ENCODE data around the gene APOB. TPM values are rescaled to one million over a fixed set of nuclear protein-coding genes. Genes with fewer than 3 reads are reported as not detected.
A peak's percentile ranks its signal among the peaks of the same experiment; 100 is the strongest.

Gene APOB
- total RNA-seq, 1 experiment from 2014 or later: not detected

DNA sequence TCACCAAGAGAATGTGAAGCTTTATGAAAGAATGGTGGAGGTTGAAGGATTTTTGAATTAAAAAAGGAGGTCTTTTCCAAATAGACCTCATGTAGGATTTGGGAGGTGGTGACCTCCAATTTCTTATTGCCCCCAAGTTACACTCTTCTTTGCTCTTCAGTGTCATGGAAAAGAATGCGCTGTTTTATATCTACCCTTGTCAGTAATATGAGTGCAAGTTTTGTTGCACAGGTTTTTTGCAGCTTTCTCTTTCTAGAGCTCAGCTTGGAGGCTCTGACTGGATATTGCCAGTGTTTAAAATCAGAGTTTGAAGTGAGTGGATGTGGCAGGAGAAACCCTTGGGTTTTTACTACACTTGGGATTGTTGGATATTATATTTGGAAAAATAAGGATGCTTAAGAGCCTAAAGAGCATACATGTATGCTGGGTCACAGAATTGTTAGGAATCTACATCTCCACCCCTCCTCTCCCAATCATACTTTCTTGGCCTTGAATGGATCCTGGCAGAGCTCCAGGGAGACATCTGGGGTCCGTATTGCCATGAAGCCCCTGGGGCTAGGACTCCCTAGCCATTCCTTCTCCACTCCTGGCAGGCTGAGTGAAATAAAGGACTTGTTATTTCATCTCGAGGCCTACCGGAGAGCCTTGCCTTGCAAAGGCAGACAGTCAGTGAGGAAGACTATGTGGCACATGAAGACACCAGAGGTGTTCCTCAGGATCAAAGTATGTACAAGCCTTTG lies 43.8 kb downstream of the APOB start:
- in situ Hi-C loops (cut with HindIII; ENCODE audit: low pct_unique_long_range_greater_than_20kb, low sequenced_read_pairs): no loop called here
- no peak for DNase-seq (ENCODE audit: low read depth)

DNA sequence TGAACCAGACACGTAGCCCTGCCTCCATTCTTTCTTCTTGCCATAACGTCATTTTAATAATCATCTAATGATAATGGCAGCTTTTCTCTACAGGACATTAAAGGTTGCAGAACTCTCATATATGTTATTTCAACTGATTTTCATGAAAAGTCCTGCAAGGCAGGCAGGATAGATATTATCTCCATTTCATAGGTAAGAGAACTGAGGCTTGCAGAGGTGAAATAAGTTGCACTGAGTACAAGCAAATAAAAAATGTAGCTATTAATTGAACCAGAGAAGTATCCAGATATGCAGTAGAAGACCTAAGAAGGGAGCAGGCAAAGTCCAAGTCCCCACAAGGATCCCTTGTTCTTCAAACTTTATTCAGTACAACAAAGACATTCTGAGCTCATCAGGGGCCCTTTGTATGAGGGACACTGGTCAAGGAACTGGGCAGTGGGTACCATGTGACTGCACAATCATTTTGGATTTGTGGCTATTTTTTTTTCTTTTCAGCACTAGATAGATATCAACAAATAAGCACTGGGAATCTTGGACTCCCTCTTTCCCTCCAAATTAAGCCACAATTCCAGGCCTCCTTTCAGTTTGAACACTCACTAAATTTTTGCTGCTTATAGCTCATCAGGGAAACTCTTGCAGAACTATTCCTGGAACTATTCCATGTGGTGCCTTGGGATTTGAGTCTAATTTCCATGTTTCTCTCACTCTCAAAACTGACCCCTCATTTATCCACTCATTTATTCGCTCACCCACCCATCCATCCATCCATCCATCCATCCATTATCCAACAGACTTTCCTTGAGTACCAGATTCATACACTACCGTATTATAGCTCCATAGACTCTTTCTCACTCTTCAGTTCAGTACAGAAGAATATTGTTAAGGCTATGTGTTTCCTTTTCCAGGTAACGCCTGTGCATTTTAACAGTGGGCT lies 44.6 kb downstream of the APOB start:
- DNase-seq (ENCODE audit: low read depth): no peak
- in situ Hi-C loops (cut with HindIII; ENCODE audit: low pct_unique_long_range_greater_than_20kb, low sequenced_read_pairs): no loop called here

DNA sequence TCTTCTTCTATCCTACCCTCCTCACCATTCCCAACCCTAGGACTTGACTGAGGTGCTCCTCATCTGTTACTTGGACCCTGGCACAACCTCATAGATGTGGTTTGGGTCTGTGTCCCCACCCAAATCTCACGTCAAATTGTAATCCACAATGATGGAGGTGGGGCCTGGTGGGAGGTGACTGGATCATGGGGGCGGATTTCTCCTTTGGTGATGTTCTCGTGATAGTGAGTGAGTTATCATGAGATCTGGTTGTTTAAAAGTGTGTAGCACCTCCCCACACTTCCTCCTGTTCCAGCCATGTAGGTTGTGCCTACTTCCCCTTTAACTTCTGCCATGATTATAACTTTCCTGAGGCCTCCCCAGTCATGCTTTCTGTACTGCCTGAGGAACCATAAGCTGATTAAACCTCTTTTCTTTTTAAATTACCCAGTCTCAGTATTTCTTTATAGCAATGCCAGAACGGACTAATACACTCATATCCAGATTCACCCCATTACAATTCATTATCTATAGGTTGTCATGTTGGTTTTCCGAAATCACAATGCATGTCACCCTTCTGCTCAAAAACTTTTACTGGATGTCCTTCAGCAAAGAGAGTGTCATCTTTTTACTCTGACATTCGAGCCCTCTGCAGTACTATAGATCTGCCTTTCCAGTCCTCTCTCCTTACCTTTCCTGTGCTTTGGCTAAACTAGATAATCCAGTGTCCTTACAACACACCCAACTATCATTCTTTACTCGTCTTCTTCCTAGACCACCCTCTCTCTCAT lies 45.7 kb downstream of the APOB start:
- in situ Hi-C loops (cut with HindIII; ENCODE audit: low pct_unique_long_range_greater_than_20kb, low sequenced_read_pairs): no loop called here
- no peak for DNase-seq (ENCODE audit: low read depth)

DNA sequence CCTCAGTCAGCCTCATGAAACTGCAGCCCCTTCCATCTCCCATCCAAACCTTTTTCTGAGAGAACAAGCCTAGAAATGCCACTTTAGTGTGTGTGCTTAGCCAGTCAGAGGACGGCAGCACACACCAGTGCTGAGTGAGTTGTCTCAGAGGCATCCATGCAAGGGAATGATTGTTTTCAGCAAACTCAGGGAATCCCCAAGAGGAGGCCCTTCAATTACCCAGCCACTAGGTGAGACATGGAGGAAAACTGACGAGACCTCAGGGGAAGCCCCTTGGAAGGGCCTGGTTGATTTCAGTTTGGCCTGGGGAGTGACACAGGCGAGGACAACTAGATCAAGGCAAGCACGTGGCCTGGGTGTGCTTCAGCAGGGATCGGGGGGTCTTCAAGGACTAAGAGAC lies 49.7 kb downstream of the APOB start:
- in situ Hi-C loops (cut with HindIII; ENCODE audit: low pct_unique_long_range_greater_than_20kb, low sequenced_read_pairs): no loop called here
- peak; percentile 39 for DNase-seq (ENCODE audit: low read depth)

DNA sequence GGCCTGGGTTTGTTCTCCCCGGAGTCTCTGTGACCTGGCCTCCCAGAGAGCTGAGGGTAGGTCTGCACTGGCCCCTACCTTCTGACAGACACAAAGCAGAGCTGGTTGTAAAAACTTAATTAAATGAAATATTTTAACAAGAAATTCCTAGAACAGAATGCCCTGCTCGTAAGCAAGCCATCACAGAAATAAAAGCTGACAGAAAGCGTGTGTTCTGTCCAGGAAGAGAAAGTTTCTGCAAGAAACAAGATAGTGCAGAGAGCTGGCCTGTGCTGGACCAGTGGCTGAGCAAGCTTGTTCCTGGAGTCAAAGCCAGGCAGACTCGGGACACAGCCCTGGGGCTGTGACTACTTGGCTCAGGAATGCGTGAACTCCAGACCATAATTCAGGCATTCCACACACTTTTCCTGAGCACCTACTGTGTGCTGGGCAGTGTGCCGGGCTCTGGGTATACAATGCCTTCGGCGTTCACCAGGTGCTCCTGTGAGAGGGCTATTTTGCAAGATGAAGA lies 51.6 kb downstream of the APOB start:
- DNase-seq (ENCODE audit: low read depth): peak; percentile 6

DNA sequence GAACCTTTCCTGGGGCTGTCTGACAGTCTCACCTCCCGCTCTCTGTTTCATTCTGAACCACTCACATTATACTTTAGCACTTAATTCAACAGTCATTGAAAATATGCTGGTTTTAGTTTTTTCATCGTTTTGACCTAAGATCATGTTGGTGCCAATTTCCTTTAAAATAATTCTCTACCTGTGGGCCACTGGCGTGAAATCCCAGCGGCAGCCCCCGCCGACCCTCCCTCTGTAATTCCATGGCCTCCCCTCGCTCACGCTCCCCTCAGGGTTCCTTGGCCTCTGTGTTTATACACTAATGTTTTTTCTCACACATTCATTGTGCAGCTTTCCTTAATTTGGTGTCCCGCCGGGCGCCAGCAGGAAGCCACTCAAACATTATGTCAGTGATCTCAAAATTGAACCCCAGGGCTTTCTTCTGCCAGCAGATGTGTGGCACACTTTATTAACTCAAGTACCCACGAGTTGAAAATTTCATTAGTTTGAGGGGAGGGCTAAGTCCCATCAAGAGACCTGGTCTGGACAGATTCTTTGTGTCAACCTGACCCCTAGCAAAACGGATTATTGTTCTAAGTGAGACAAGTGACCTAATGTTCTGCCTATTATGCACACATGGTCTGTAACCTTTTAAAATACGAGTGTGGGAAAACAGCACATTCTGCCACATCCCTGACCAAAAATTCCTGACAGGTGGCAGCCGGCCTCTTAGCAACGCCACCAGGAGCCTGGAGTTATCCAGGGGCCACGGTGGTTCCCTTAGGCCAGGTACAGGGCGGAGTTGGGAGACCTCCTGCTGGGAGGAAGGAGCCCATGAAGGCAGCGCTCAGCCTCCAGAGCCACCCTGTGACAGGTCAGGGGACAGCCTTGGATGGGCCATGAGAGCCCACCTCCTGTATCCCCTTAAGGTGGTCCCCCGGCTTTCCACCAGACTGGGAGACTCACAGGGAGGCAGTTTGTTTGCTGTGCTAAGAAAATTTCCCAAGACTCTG lies 53.1 kb downstream of the APOB start:
- no peak for DNase-seq (ENCODE audit: low read depth)
- in situ Hi-C loops (cut with HindIII; ENCODE audit: low pct_unique_long_range_greater_than_20kb, low sequenced_read_pairs): no loop called here

More for the DNA sequence above, 51.6 kb downstream of the APOB start:
- in situ Hi-C loops (cut with HindIII; ENCODE audit: low pct_unique_long_range_greater_than_20kb, low sequenced_read_pairs): no loop called here

DNA sequence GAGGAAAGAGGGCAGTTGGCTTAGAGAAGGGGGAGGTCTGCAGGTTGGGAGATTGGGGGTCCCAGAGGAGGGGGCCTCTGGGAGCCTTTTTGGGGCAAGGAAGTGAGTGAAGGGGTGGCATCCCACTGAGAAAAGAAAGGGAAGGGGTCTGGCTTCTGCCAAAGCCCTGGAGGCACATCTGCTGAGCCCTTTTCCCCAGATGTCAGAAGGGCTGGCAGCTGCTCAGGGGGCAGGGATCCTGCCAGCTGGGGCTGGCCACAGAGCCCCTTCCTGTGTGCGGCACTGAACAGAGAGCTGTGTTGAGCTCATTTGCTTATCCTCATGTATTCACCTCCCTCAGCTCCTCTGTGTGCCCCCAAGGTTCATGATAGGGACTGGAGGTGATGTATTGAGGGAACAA lies 54.5 kb downstream of the APOB start:
- DNase-seq (ENCODE audit: low read depth): no peak
- in situ Hi-C loops (cut with HindIII; ENCODE audit: low pct_unique_long_range_greater_than_20kb, low sequenced_read_pairs): no loop called here

DNA sequence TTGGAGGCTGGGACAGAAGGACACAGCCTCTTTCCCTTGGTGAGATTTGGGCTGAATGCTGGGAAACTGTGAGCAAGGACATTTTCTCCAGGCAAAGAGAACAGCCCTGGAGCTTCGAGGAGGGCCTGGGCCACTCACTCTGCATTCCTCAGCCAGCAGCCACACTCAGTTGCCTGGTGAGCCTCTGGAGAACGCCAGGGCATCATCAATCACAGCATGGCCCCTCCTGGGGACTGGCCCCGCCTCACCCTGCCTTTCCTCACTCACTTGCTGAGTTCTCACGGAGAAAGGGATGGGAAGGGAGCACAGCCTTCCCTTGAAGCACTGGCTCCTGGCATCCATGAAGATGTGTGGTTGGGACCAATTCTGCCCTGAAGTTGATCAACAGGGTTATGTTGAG lies 55.0 kb downstream of the APOB start:
- no peak for DNase-seq (ENCODE audit: low read depth)
- in situ Hi-C loops (cut with HindIII; ENCODE audit: low pct_unique_long_range_greater_than_20kb, low sequenced_read_pairs): no loop called here

DNA sequence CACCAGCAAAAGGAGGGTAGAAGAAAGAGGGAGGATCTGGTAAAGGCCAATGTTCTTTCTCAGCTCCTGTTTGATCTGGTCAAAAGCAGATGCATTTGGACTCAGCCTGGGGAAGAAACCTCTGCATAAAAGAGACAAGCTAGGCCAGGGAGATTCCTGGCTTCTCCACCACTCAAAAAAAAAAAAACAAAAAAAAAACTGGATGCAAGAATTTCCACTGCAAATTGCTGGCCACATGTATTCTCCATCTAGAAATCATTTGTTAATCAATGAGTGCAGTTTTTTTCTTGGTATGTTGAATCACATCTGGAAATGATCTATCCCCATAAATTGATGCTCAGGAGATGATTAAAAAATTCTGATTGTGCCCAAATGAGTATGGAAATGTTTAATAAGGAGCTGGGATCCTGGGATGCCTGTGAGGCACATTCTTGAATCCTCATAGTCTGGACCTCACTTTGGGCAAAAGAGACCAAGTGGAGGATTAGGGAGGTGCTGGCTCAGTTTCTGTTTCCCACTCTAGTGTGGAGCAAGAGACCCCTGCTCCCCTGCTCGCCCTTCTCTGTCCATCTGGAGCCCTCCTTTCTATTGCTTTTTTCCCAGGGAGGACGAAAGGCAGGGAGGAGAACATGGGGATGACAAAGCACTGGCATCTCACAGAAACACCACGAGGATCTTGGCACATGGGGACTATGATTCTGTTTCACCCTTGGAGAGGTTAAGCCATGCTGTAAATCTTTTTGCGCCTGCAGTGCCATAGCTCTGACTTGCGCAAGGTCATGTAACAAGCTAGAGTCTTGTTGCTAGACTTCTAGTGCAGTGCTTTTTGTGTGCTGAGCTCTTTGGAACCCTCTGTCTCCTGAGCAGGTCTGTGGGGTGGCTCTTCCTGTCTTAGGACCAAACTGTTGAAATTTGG lies 57.6 kb downstream of the APOB start:
- DNase-seq (ENCODE audit: low read depth): no peak
- in situ Hi-C loops (cut with HindIII; ENCODE audit: low pct_unique_long_range_greater_than_20kb, low sequenced_read_pairs): no loop called here

DNA sequence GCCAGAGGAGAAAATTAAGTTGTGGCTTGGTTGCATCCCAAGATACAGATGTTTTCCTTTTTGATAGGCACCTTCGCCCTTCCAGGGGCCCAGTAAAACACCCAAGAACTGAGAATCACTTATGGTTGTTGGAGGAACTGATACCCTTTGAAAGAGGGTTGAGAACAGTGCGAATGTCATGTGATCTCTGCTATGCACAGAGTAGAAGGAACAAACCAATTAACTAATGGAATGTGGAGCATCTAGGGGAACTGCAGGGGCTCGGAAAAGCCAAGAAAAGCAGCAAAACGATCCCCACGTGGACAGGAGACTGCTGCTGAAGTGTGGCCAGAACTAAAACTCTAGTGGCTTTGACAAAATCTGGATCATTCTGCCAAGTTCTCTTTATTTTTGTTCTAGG lies 58.8 kb downstream of the APOB start:
- in situ Hi-C loops (cut with HindIII; ENCODE audit: low pct_unique_long_range_greater_than_20kb, low sequenced_read_pairs): no loop called here
- DNase-seq (ENCODE audit: low read depth): no peak

DNA sequence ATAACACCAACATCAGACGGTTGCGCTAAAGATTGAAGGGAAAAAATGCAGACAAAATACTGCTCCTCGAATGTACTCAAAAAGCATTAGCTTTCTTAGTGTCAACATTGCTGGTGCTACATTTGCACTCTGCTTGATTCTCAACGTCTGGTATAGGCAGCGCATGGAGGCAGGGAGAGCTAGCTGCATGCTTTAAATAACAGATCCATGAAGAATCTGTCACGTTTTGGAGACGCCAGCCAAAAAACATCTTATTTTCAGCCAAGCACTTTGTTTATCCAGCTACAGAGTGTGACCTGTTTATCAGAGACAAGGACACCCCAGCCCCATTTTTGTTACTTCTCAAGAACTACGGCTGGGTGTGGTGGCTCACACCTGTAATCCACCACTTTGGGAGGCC lies 59.5 kb downstream of the APOB start:
- no peak for DNase-seq (ENCODE audit: low read depth)
- in situ Hi-C loops (cut with HindIII; ENCODE audit: low pct_unique_long_range_greater_than_20kb, low sequenced_read_pairs): no loop called here

DNA sequence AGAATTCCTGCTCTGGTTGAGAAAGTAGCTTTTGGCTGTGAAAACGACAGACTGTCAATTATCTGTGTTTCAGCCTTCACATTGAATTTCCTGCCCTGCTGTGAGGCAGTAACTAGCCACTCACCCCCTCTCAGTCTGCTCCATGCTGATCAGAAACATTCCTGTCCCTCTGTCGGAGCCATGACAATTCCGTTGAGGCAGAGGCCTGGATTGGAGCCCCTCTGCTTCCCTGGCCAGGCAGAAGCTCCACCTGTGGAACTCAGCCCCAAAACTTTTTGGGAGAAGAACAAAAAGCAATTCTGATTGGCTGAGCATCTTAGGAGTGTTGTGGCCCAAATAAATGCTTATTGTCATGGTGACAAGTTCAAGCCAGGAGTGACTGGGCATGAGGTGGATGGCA lies 60.0 kb downstream of the APOB start:
- in situ Hi-C loops (cut with HindIII; ENCODE audit: low pct_unique_long_range_greater_than_20kb, low sequenced_read_pairs): no loop called here
- DNase-seq (ENCODE audit: low read depth): no peak

DNA sequence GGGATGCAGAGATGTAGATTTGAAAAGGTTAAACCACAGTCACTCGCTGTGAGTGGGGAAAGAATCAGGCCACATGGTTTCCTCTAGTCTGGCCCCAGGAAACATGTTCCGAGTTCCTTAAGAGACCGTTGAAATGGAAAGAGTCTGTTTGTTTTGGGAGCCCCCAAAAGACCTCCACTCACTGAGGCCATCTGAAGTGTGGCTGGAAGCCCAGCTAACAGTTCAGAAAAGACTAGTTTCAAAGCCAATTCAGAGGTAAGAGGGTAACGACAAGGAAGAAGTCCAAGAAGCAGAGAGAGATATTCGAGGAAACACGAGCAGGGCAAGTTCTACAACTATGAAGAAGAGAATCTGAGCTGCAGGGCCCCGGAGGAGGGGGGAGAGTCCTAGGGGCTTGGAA lies 61.0 kb downstream of the APOB start:
- in situ Hi-C loops (cut with HindIII; ENCODE audit: low pct_unique_long_range_greater_than_20kb, low sequenced_read_pairs): no loop called here
- no peak for DNase-seq (ENCODE audit: low read depth)

DNA sequence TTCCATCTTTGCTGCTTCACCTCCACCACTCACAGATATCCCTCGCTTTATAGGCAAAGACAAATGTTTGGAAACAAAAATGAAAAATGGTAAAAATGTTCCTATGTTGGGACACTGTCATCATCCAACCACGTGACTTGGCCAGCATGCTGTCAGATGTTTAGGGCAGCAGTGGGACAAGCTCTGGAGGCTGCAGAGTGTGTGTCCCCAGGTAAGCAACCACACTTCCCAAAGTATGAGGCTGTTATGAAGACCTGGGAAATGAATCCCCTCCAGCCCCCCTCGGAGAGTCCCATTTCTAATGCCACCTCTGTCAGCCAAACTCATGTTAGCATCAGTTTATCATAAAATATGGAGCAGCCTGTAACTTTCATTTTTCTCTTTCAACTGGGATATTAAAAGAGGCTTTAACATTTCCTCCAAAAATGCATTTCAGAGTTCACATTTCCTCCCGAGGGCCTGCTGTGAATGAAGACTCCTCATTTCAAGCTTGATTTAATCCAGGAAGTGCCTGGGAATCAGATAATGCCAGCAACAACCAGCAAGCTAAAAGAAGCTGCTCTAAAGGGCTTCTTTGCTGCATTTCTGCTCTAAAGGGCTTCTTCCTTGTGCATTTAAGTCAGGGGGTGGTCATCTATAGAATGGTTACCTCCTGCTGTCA lies 66.2 kb downstream of the APOB start:
- in situ Hi-C loops (cut with HindIII; ENCODE audit: low pct_unique_long_range_greater_than_20kb, low sequenced_read_pairs): no loop called here
- DNase-seq (ENCODE audit: low read depth): no peak

DNA sequence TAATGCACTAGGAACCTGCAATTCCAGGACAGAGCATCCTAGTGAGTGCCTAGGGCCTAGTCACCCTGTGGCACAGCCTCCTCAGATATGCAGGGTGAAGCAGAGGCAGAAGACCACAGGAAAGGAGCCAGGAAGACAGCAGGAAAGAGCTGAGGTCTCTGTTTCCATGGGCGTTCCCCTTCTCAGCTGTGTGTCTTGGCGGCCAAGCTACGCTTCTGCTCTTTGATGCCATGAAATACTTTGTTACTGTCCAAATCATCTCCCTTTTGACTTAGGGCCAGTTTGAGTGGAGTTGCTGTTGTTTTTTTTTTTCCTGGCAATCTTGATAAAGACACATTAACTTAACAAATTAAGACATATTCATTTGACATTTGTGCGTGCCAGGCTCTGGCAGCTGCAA lies 67.3 kb downstream of the APOB start:
- in situ Hi-C loops (cut with HindIII; ENCODE audit: low pct_unique_long_range_greater_than_20kb, low sequenced_read_pairs): no loop called here
- no peak for DNase-seq (ENCODE audit: low read depth)
